ENCODE data around the gene ERCC8.
"Not testable (repeated sequence)": the region's sequence is repeated elsewhere in the genome, so short reads cannot be mapped to it uniquely, and the experiment has no call there.

The ERCC8 gene, protein sequence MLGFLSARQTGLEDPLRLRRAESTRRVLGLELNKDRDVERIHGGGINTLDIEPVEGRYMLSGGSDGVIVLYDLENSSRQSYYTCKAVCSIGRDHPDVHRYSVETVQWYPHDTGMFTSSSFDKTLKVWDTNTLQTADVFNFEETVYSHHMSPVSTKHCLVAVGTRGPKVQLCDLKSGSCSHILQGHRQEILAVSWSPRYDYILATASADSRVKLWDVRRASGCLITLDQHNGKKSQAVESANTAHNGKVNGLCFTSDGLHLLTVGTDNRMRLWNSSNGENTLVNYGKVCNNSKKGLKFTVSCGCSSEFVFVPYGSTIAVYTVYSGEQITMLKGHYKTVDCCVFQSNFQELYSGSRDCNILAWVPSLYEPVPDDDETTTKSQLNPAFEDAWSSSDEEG

DNA sequence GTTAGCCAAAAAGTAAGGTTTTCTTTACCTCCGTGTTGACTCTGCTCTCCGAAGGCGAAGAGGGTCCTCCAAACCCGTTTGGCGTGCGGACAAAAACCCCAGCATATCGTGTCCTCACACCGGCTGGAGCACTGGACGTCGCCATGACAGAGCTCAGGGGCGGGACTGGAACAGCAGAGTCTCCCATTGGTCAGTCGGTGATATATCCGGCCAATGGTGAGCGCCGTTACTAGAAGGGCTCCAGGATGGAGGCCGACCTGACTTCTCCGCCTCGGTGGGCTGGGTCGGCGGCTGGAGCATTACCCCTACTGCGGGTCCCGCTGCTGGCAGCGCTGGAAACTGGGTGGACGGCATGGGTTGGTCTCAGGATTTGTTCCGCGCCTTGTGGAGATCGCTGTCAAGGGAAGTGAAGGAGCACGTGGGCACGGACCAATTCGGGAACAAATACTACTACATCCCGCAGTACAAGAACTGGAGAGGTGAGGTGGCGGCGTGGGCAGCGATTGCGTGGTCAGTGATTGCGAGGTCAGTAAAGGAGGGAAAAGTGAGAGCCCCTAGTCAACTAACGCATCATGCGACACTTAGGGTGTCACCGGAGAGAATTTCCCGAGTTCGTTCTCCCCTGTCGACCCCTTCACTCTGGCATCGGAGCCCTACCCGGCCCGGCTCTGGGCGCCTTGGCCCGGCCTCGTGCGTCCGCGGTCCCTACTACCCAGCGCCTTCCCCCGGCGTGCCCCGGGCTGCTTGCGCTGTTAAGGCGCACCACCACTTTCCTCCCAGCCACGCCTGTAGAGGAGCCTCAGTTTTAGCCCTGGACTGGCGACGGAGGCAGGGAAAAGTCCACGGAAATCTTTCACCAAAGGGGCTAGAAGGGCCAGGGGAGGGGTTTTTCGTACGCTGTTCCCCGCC is at the start of gene ERCC8, which contains the start of gene NDUFAF2:
Gene ERCC8, minus strand, starts transcription at position 167 of the 909 bp plus-strand sequence. Its CDS starts 62 bp downstream, at position 105.
Gene NDUFAF2, plus strand, starts transcription at position 302 of the 909 bp plus-strand sequence. Its CDS starts 51 bp downstream, at position 353.
- Histone ChIP-seq H3K27ac (peak within 1 kb of the TSS; percentile 69), H3K4me3 (ENCODE audit: low read depth, low read length) (peak within 1 kb of the TSS; percentile 97), H3K27me3 (ENCODE audit: insufficient read depth, low read depth, severe bottlenecking) (no peaks in the 10 kb centered on the region), H3K36me3 (no peaks in the 10 kb centered on the region; the same call in 1 of the 2 replicates), H3K9me3 (ENCODE audit: severe bottlenecking) (no peaks in the 10 kb centered on the region)
- DNase-seq: peak; percentile 92
- TF ChIP-seq, protein P1, sequence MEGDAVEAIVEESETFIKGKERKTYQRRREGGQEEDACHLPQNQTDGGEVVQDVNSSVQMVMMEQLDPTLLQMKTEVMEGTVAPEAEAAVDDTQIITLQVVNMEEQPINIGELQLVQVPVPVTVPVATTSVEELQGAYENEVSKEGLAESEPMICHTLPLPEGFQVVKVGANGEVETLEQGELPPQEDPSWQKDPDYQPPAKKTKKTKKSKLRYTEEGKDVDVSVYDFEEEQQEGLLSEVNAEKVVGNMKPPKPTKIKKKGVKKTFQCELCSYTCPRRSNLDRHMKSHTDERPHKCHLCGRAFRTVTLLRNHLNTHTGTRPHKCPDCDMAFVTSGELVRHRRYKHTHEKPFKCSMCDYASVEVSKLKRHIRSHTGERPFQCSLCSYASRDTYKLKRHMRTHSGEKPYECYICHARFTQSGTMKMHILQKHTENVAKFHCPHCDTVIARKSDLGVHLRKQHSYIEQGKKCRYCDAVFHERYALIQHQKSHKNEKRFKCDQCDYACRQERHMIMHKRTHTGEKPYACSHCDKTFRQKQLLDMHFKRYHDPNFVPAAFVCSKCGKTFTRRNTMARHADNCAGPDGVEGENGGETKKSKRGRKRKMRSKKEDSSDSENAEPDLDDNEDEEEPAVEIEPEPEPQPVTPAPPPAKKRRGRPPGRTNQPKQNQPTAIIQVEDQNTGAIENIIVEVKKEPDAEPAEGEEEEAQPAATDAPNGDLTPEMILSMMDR (IDR thresholded peaks at IDR 0.05; ENCODE audit: low read depth, low read length): no peak

DNA sequence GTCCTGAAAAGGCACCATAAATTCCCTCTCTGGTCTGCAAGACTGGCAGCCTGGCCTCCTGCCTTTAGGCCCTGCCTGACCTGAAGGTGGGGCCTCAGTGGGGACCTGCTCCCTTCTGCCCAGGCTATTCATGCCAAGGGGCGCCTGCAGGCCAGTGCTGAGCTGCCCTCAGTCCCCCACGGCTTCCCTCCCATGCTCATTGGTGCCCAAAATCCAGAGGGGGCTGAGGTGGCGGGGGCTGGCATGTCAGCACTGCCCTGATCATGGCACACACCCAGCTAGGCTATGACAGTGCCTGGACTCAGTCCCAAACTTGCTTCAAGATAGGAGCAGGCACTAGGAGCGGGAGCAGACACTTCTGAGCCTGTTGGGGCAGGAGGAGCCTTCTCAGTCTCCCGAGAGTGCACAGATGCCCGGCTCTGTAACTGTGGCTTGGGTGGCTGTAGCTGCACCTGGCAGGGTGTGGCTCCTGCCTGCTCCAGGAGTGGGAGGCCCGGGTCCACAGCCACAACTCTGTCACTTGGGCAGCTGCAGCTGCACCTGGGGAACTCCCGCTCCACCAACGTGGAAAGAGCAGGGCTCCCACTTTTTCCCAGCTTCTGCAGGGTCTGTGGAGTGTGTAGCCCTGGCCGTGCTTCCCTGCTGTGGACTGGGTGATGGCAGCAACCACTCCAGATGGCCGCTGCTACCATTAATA is 49.2 kb upstream of the ERCC8 start:
- no peak overlapping the region for H3K4me3 ChIP-seq (ENCODE audit: low read depth, low read length)
- H3K9me3 ChIP-seq (ENCODE audit: severe bottlenecking): no peaks in the 10 kb centered on the region
- no peaks in the 10 kb centered on the region for H3K36me3 ChIP-seq
- H3K27ac ChIP-seq: no peak overlapping the region
- no peaks in the 10 kb centered on the region for H3K27me3 ChIP-seq (ENCODE audit: insufficient read depth, low read depth, severe bottlenecking)
- no peak for DNase-seq
- TF ChIP-seq, protein P1 (IDR thresholded peaks at IDR 0.05; ENCODE audit: low read depth, low read length): no peak

DNA sequence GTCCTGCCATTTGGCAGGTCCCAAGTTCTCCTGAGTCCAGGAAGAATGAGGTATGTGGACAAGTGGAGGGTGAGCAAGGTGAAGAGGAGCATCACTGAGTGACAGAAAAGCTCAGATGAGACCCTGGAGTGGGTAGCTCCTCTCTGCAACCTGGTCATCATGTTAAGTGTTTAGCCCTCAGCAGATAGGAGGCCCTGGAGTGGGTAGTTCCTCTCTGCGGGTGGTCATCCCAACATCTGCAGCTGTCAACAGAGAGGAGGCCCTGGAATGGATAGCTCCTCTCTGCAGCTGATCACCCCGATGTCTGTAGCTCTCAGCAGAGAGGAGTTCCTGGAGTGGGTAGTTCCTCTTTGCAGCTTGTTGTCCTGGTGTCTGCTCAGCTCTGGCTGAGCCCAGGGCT is 48.6 kb upstream of the ERCC8 start:
- no peak overlapping the region for H3K27ac ChIP-seq
- TF ChIP-seq, protein P1 (IDR thresholded peaks at IDR 0.05; ENCODE audit: low read depth, low read length): no peak
- H3K36me3 ChIP-seq: no peaks in the 10 kb centered on the region
- no peaks in the 10 kb centered on the region for H3K9me3 ChIP-seq (ENCODE audit: severe bottlenecking)
- DNase-seq: no peak
- no peaks in the 10 kb centered on the region for H3K27me3 ChIP-seq (ENCODE audit: insufficient read depth, low read depth, severe bottlenecking)
- H3K4me3 ChIP-seq (ENCODE audit: low read depth, low read length): no peak overlapping the region

DNA sequence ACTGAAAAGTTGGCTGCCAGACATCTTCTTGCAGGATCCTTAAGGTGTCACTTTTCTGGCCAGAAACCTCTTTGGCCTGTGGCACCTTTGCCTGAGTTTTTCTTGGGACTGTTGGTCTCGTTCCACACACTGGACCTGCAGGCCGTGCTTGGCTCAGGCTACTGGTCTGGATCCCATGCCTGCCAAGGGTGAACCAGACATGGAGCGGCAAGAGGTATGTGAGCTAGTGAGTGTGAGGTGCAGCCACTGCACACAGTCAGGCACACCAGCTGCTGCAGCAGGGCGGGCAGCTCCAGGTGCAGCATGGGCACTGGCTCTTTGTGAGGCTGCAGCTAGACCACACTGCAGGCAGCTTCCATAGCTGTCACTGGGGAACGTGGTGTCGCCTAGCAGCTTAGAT is 48.0 kb upstream of the ERCC8 start:
- no peak overlapping the region for H3K4me3 ChIP-seq (ENCODE audit: low read depth, low read length)
- no peak overlapping the region for H3K27ac ChIP-seq
- TF ChIP-seq, protein P1 (IDR thresholded peaks at IDR 0.05; ENCODE audit: low read depth, low read length): no peak
- DNase-seq: no peak
- no peaks in the 10 kb centered on the region for H3K36me3 ChIP-seq
- H3K9me3 ChIP-seq (ENCODE audit: severe bottlenecking): no peaks in the 10 kb centered on the region
- no peaks in the 10 kb centered on the region for H3K27me3 ChIP-seq (ENCODE audit: insufficient read depth, low read depth, severe bottlenecking)

DNA sequence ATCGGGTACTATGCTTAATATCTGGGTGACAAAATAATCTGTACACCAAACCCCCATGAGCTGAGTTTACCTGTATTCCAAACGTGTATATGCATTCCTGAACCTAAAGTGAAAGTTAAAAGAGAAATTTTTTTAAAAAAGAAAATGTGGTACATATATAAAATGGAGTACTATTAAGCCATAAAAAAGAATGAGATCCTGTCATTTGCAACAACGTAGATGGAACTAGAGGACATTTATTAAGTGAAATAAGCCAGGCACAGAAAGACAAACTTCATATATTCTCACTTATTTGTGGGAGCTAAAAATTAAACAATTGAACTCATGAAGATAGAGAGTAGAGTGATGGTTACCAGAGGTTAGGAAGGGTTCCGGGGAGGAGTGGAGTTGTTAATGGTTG is 44.9 kb upstream of the ERCC8 start:
- Histone ChIP-seq H3K27me3 (ENCODE audit: insufficient read depth, low read depth, severe bottlenecking) (no peaks in the 10 kb centered on the region), H3K27ac (no peak overlapping the region), H3K4me3 (ENCODE audit: low read depth, low read length) (no peak overlapping the region), H3K9me3 (ENCODE audit: severe bottlenecking) (no peaks in the 10 kb centered on the region), H3K36me3 (no peaks in the 10 kb centered on the region)
- TF ChIP-seq, protein P1 (IDR thresholded peaks at IDR 0.05; ENCODE audit: low read depth, low read length): no peak
- DNase-seq: no peak

DNA sequence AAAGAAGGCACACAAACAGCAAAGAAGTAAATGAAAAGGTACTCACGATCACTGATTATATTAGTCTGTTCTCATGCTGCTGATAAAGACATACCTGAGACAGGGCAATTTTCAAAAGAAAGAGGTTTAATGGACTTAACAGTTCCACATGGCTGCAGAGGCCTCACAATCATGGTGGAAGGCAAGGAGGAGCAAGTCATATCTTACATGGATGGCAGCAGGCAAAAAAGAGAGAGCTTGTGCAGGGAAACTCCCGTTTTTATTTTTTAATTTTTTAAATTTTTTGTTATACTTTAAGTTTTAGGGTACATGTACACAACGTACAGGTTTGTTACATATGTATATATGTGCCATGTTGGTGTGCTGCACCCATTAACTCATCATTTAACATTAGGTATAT is 37.3 kb upstream of the ERCC8 start:
- H3K9me3 ChIP-seq (ENCODE audit: severe bottlenecking); H3K4me3 ChIP-seq (ENCODE audit: low read depth, low read length); DNase-seq; H3K36me3 ChIP-seq; H3K27me3 ChIP-seq (ENCODE audit: insufficient read depth, low read depth, severe bottlenecking); H3K27ac ChIP-seq: not testable (repeated sequence)
